Peyer's patch (tissue), 4 donors: ENCODE data around the gene CTNNA1. TPM values are rescaled to one million over a fixed set of nuclear protein-coding genes. Genes with fewer than 3 reads are reported as not detected.

ENCODE experiments used
- DNase-seq, 3 donors: peaks; one replicate each; pipeline ENCODE4 v3.0.0-alpha.2; 2017 to 2019
- H3K27ac ChIP-seq, 4 donors: fragments of 200-600 bp; sonication (generic); one replicate each; pipeline ENCODE4 v1.5.1; 2016 to 2019
- H3K27me3 ChIP-seq, 2 donors: fragments of 200-600 bp; sonication (generic); one replicate each; pipeline ENCODE4 v1.5.1; 2019
- H3K36me3 ChIP-seq, 3 donors: fragments of 200-600 bp; sonication (generic); one replicate each; pipeline ENCODE4 v1.5.1; 2016 to 2019
- H3K4me1 ChIP-seq, 4 donors: fragments of 200-600 bp; sonication (generic); one replicate each; pipeline ENCODE4 v1.5.1; 2016 to 2019
- H3K4me3 ChIP-seq, 4 donors: fragments of 200-600 bp; sonication (generic); 1 replicate in 3 of 4; 2 replicates in 1 of 4; pipeline ENCODE4 v1.5.1; 2016 to 2019; ENCODE audit warnings: mild to moderate bottlenecking in 1 of 4
- H3K9me3 ChIP-seq, 4 donors: fragments of 200-600 bp; sonication (generic); one replicate each; pipeline ENCODE4 v1.5.1; 2016 to 2019; ENCODE audit warnings: mild to moderate bottlenecking in 1 of 4
- POLR2A ChIP-seq, 2 donors: fragments of 450-650 bp; IDR thresholded peaks; one replicate each; pipeline ENCODE4 v1.5.1; 2017; ENCODE audit warnings: antibody characterized with exemption in 2 of 2, mild to moderate bottlenecking in 2 of 2, moderate library complexity in 2 of 2
- total RNA-seq, 4 donors: library from RNA; depleted of rRNA; stranded (reverse); fragments of >200 nt; gene quantifications; one replicate each; pipeline ENCODE4 v1.1.0, GENCODE V29; 2016
- TF ChIP-seq, protein P1 (sequence below), 6 experiments: fragments of 450-650 bp in 4 of 6; fragments of 200-600 bp in 2 of 6; sonication (generic) in 1 of 6; IDR thresholded peaks; one replicate each; pipeline ENCODE4 v1.5.1; 2017 to 2019; ENCODE audit warnings: antibody characterized with exemption in 6 of 6, mild to moderate bottlenecking in 3 of 6, moderate library complexity in 1 of 6

CTNNA1 gene
- total RNA-seq, 4 donors from 2014 or later: 351 to 516 (median 369) TPM

DNA sequence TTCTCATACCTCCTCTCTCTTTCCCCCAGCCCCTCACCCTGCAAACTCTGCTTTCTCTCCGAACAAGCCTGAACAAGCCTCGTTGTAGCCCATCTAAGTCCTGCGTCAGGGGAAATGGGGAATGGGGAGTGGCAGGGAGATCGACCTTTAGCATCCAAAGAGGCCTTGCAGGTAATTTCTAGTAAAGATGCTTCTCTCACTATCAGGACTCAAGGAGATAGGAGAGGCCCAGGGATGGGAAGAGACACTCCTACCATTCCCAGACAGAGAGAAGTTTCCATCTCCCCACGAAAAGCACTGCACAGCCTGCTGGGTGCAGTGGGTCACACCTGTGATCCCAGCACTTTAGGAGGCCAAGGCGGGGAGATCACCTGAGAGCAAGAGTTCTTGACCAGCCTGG is 44.4 kb upstream of the CTNNA1 start:
- Histone ChIP-seq H3K4me3 (no peak overlapping the region), H3K4me1 (no peaks in the 10 kb centered on the region), H3K27me3 (no peaks in the 10 kb centered on the region), H3K36me3 (no peaks in the 10 kb centered on the region), H3K27ac (no peak overlapping the region), H3K9me3 (no peaks in the 10 kb centered on the region)
- TF ChIP-seq, protein P1, sequence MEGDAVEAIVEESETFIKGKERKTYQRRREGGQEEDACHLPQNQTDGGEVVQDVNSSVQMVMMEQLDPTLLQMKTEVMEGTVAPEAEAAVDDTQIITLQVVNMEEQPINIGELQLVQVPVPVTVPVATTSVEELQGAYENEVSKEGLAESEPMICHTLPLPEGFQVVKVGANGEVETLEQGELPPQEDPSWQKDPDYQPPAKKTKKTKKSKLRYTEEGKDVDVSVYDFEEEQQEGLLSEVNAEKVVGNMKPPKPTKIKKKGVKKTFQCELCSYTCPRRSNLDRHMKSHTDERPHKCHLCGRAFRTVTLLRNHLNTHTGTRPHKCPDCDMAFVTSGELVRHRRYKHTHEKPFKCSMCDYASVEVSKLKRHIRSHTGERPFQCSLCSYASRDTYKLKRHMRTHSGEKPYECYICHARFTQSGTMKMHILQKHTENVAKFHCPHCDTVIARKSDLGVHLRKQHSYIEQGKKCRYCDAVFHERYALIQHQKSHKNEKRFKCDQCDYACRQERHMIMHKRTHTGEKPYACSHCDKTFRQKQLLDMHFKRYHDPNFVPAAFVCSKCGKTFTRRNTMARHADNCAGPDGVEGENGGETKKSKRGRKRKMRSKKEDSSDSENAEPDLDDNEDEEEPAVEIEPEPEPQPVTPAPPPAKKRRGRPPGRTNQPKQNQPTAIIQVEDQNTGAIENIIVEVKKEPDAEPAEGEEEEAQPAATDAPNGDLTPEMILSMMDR (IDR thresholded peaks at IDR 0.05): no peak
- TF ChIP-seq POLR2A (IDR thresholded peaks at IDR 0.05): no peak
- DNase-seq: no peak

DNA sequence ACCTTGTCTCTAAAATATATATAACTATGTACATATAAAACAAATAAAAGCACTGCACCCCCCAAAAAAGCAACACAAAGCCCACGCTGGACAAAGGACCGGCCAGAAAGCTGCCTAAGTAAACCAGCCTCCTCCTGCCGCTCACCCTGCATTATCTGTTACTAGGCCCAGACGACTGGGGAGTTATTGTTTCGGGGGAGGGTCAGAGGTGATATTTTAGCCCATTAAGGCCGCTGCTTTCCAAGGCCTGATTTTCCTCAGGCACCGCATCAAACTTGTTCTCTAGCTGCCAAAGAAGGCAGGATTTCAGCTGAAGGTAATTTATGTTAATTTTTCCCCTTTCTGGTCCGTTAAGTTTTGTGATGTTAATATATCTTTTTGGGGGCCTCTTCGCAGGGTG is 44.0 kb upstream of the CTNNA1 start:
- Histone ChIP-seq H3K36me3 (no peaks in the 10 kb centered on the region), H3K4me1 (no peaks in the 10 kb centered on the region), H3K27ac (no peak overlapping the region), H3K9me3 (no peaks in the 10 kb centered on the region), H3K27me3 (no peaks in the 10 kb centered on the region), H3K4me3 (no peak overlapping the region)
- DNase-seq: no peak
- TF ChIP-seq, protein P1 (IDR thresholded peaks at IDR 0.05): no peak
- TF ChIP-seq POLR2A (IDR thresholded peaks at IDR 0.05): no peak

DNA sequence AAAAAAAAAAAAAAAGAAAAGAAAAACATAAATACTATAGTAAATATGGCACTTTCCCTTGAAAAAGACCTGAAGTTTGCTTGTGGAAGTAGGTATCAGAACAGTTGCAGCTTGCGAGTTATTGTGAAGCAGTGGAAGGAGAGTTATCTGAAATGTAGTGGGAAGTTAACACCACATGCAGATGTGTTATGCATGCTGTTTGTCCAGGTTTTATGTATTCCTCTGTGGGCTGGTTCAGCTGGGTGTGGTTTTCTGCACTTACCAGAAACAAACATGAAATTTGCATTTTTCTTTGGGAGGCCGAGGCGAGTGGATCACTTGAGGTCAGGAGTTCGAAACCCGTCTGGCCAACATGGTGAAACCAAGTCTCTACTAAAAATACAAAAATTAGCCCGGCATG is 42.1 kb upstream of the CTNNA1 start:
- no peak overlapping the region for H3K27ac ChIP-seq

DNA sequence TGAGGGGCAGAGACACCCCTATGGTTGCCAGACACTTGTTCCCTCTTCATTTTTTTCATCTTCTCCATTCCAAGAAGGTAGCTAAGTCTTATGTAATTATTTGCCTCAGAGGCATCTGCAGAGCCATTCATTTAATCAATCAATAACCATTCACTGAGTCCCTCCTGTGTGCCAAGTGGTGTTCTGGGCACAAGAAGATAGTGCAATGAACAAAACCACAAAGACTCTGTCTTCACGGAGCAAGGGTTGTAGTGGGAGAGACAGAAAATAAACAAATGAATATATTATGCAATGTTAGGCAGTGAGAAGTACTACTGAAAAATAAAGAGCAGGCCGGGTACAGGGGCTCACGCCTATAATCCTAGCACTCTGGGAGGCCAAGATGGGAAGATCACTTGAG is 41.4 kb upstream of the CTNNA1 start:
- DNase-seq: no peak

More for the DNA sequence above, 42.1 kb upstream of the CTNNA1 start:
- no peak overlapping the region for H3K4me3 ChIP-seq
- no peaks in the 10 kb centered on the region for H3K27me3 ChIP-seq
- H3K36me3 ChIP-seq: no peaks in the 10 kb centered on the region
- no peaks in the 10 kb centered on the region for H3K4me1 ChIP-seq
- TF ChIP-seq, protein P1 (IDR thresholded peaks at IDR 0.05): no peak
- TF ChIP-seq POLR2A (IDR thresholded peaks at IDR 0.05): no peak
- H3K9me3 ChIP-seq: no peaks in the 10 kb centered on the region
- no peak for DNase-seq

DNA sequence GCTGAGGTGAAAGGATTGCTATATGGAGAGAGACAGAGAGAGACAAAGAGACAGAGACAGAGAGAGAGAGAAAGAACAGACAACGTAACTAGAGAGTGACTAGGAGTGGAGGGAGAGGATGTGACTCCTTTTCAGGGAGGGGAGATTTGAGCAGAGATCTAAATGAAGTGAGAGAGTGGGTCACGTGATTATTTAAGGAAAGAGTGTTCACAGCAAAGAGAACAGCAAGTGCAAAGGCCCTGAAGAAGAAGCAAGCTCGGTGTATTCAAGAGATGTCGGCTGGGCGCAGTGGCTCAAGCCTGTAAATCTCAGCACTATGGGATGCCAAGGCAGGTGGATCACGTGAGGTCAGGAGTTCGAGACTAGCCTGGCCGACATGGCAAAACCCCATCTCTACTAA is 40.9 kb upstream of the CTNNA1 start:
- H3K4me3 ChIP-seq: no peak overlapping the region
- no peak for DNase-seq
- no peaks in the 10 kb centered on the region for H3K9me3 ChIP-seq
- H3K36me3 ChIP-seq: no peaks in the 10 kb centered on the region
- no peaks in the 10 kb centered on the region for H3K27me3 ChIP-seq
- H3K4me1 ChIP-seq: no peaks in the 10 kb centered on the region
- no peak overlapping the region for H3K27ac ChIP-seq
- TF ChIP-seq, protein P1 (IDR thresholded peaks at IDR 0.05): no peak
- no peak for TF ChIP-seq POLR2A (IDR thresholded peaks at IDR 0.05)

More for the DNA sequence above, 41.4 kb upstream of the CTNNA1 start:
- no peaks in the 10 kb centered on the region for H3K9me3 ChIP-seq
- no peaks in the 10 kb centered on the region for H3K4me1 ChIP-seq
- no peak overlapping the region for H3K27ac ChIP-seq
- TF ChIP-seq, protein P1 (IDR thresholded peaks at IDR 0.05): no peak
- TF ChIP-seq POLR2A (IDR thresholded peaks at IDR 0.05): no peak
- no peaks in the 10 kb centered on the region for H3K36me3 ChIP-seq
- no peak overlapping the region for H3K4me3 ChIP-seq
- H3K27me3 ChIP-seq: no peaks in the 10 kb centered on the region

DNA sequence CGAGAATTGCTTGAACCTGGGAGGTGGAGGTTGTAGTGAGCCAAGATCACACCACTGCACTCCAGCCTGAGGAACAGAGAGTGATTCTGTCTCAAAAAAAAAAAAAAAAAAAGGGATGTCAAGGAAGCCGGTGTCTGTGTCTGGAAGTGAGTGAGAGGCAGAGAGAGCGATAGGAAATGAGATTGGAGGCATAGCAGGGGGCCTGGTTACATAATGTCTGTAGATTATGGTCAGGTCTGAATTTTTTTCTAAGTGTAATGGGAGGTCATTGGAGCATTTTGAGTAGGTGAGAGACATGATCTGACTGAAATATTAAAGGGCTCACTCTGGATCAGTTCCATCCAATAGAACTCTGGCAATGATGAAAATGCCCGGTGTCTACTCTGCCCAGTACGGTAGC is 40.4 kb upstream of the CTNNA1 start:
- Histone ChIP-seq H3K9me3 (no peaks in the 10 kb centered on the region), H3K27me3 (no peaks in the 10 kb centered on the region), H3K27ac (no peak overlapping the region), H3K4me3 (no peak overlapping the region), H3K36me3 (no peaks in the 10 kb centered on the region), H3K4me1 (no peaks in the 10 kb centered on the region)
- DNase-seq: no peak
- TF ChIP-seq, protein P1 (IDR thresholded peaks at IDR 0.05): no peak
- TF ChIP-seq POLR2A (IDR thresholded peaks at IDR 0.05): no peak
